Hepatocyte (in vitro differentiated cells): Measurements from ENCODE around the gene MBNL1.

Source experiments
- EZH2 ChIP-seq: fragments of 200-600 bp; sonication (generic); IDR thresholded peaks from 2 replicates; pipeline ENCODE4 v1.6.1; 2016; ENCODE audit warnings: antibody characterized with exemption, mild to moderate bottlenecking, borderline replicate concordance
- EZH2phosphoT487 ChIP-seq: fragments of 200-600 bp; sonication (generic); IDR thresholded peaks from one replicate; pipeline ENCODE4 v1.6.1; 2018; ENCODE audit warnings: antibody characterized with exemption, mild to moderate bottlenecking, low read depth, moderate library complexity; ENCODE audit not compliant: unreplicated experiment, severe bottlenecking
- TF ChIP-seq, protein P1 (sequence below): fragments of 200-600 bp; sonication (generic); IDR thresholded peaks from 2 replicates; pipeline ENCODE4 v1.5.1; 2016; ENCODE audit warnings: antibody characterized with exemption, mild to moderate bottlenecking; ENCODE audit not compliant: poor library complexity

DNA sequence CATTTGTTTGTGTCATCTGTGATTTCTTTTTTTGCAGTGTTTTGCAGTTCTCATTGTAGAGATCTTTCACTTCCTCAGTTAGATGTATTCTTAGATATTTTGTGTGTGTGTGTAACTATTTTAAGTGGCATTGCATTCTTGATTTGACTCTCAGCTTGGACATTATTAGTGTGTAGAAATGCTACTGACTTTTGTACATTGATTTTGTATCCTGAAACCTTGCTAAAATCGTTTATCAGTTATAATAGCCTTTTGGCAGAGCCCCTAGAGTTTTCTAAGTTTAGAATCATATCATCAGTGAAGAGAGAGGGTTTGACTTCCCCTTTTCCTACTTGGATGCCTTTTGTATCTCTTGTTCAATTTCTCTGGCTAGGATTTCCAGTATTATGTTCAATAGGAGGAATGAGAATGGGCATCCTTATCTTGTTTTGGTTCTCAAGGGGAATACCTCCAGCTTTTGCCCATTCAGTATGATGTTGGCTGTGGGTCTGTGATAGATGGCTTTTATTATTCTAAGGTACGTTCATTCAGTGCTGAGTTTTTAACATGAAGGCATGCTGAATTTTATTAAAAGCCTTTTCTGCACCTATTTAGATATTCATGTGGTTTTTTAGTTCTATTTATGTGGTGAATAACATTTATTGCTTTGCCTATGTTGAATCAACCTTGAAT, 211.7 kb downstream of the MBNL1 start:
- TF ChIP-seq EZH2 (no peak), EZH2phosphoT487 (no peak)
- TF ChIP-seq, protein P1, sequence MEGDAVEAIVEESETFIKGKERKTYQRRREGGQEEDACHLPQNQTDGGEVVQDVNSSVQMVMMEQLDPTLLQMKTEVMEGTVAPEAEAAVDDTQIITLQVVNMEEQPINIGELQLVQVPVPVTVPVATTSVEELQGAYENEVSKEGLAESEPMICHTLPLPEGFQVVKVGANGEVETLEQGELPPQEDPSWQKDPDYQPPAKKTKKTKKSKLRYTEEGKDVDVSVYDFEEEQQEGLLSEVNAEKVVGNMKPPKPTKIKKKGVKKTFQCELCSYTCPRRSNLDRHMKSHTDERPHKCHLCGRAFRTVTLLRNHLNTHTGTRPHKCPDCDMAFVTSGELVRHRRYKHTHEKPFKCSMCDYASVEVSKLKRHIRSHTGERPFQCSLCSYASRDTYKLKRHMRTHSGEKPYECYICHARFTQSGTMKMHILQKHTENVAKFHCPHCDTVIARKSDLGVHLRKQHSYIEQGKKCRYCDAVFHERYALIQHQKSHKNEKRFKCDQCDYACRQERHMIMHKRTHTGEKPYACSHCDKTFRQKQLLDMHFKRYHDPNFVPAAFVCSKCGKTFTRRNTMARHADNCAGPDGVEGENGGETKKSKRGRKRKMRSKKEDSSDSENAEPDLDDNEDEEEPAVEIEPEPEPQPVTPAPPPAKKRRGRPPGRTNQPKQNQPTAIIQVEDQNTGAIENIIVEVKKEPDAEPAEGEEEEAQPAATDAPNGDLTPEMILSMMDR, result no peak
